ENCODE measurements around the gene GCAT. TPM values are rescaled to one million over a fixed set of nuclear protein-coding genes. Genes with fewer than 3 reads are reported as not detected.

GCAT gene
- total RNA-seq, 1 donor from 2014 or later, result 11.9 TPM

GRCh38 chr22:37808294-37808657 is 542 bp downstream of the GCAT start:
- no peak for DNase-seq
- Mint-ChIP-seq H3K27ac (ENCODE audit: unreplicated experiment) (no peak overlapping the region), H3K27me3 (ENCODE audit: unreplicated experiment) (peaks cover 6% of the 10 kb centered on the region), H3K36me3 (ENCODE audit: unreplicated experiment) (no peaks in the 10 kb centered on the region), H3K4me1 (ENCODE audit: low read depth, unreplicated experiment) (peaks cover 11% of the 10 kb centered on the region), H3K9me3 (ENCODE audit: unreplicated experiment) (peaks cover 8% of the 10 kb centered on the region), H3K4me3 (ENCODE audit: unreplicated experiment) (peak overlapping the region; percentile 95)
- TF ChIP-seq, protein P1, sequence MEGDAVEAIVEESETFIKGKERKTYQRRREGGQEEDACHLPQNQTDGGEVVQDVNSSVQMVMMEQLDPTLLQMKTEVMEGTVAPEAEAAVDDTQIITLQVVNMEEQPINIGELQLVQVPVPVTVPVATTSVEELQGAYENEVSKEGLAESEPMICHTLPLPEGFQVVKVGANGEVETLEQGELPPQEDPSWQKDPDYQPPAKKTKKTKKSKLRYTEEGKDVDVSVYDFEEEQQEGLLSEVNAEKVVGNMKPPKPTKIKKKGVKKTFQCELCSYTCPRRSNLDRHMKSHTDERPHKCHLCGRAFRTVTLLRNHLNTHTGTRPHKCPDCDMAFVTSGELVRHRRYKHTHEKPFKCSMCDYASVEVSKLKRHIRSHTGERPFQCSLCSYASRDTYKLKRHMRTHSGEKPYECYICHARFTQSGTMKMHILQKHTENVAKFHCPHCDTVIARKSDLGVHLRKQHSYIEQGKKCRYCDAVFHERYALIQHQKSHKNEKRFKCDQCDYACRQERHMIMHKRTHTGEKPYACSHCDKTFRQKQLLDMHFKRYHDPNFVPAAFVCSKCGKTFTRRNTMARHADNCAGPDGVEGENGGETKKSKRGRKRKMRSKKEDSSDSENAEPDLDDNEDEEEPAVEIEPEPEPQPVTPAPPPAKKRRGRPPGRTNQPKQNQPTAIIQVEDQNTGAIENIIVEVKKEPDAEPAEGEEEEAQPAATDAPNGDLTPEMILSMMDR (IDR thresholded peaks at IDR 0.05; ENCODE audit: partially characterized antibody, unreplicated experiment), result no peak

- Mint-ChIP-seq H3K9me3 (ENCODE audit: unreplicated experiment) (peaks cover 6% of the 10 kb centered on the region), H3K4me3 (ENCODE audit: unreplicated experiment) (no peak overlapping the region), H3K36me3 (ENCODE audit: unreplicated experiment) (no peaks in the 10 kb centered on the region), H3K4me1 (ENCODE audit: low read depth, unreplicated experiment) (peaks cover 10% of the 10 kb centered on the region), H3K27me3 (ENCODE audit: unreplicated experiment) (peaks cover 5% of the 10 kb centered on the region), H3K27ac (ENCODE audit: unreplicated experiment) (no peak overlapping the region)
- DNase-seq, result no peak
- TF ChIP-seq, protein P1 (IDR thresholded peaks at IDR 0.05; ENCODE audit: partially characterized antibody, unreplicated experiment), result no peak
Observed at GRCh38 chr22:37809672-37810333, 2.1 kb downstream of the GCAT start.

- H3K4me3 Mint-ChIP-seq (ENCODE audit: unreplicated experiment), result no peak overlapping the region
- no peaks in the 10 kb centered on the region for H3K4me1 Mint-ChIP-seq (ENCODE audit: low read depth, unreplicated experiment)
- no peak for DNase-seq
- H3K9me3 Mint-ChIP-seq (ENCODE audit: unreplicated experiment), result peaks cover 5% of the 10 kb centered on the region
- TF ChIP-seq, protein P1 (IDR thresholded peaks at IDR 0.05; ENCODE audit: partially characterized antibody, unreplicated experiment), result no peak
- no peaks in the 10 kb centered on the region for H3K36me3 Mint-ChIP-seq (ENCODE audit: unreplicated experiment)
- H3K27me3 Mint-ChIP-seq (ENCODE audit: unreplicated experiment), result peaks cover under 1% of the 10 kb centered on the region
- H3K27ac Mint-ChIP-seq (ENCODE audit: unreplicated experiment), result no peak overlapping the region
Observed at GRCh38 chr22:37811867-37812266, 4.1 kb downstream of the GCAT start.

DNA sequence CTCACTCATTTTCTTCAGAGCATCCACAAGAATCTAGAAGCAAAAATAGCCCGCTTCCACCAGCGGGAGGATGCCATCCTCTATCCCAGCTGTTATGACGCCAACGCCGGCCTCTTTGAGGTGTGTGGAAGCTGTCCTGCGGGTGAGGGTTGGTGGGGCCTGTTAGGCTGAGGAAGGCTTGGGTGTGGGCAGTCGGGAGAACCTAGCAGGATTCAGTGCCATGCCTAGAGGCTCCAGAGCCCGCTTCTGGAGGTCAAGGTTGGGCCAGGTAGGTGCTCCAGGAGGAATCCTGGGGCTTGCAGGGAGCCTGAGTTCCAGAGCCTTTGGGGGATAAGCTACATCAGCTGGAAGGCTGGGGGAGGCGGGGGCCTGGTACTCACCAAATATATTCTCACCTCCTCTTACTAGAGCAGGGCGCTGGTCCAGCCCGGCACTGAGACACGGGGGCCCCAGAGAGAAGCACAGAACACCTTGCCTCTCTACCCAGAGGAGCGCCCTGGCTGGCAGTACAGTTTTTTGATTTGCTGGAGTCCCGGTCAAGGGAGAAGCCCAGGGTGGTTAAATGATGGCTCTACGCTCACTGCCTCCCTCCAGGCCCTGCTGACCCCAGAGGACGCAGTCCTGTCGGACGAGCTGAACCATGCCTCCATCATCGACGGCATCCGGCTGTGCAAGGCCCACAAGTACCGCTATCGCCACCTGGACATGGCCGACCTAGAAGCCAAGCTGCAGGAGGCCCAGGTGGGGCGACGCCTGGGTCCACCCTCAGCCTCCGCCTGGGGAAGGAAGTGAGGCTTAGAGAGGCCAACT is 5.3 kb downstream of the GCAT start:
- Mint-ChIP-seq H3K4me3 (ENCODE audit: unreplicated experiment) (no peak overlapping the region), H3K9me3 (ENCODE audit: unreplicated experiment) (peaks cover 3% of the 10 kb centered on the region), H3K27ac (ENCODE audit: unreplicated experiment) (no peak overlapping the region), H3K36me3 (ENCODE audit: unreplicated experiment) (no peaks in the 10 kb centered on the region), H3K27me3 (ENCODE audit: unreplicated experiment) (no peaks in the 10 kb centered on the region), H3K4me1 (ENCODE audit: low read depth, unreplicated experiment) (peaks cover 2% of the 10 kb centered on the region)
- no peak for DNase-seq
- TF ChIP-seq, protein P1 (IDR thresholded peaks at IDR 0.05; ENCODE audit: partially characterized antibody, unreplicated experiment), result no peak

GRCh38 chr22:37815593-37815992 is 7.9 kb downstream of the GCAT start:
- Mint-ChIP-seq H3K9me3 (ENCODE audit: unreplicated experiment) (peaks cover 4% of the 10 kb centered on the region), H3K27me3 (ENCODE audit: unreplicated experiment) (peaks cover 9% of the 10 kb centered on the region), H3K36me3 (ENCODE audit: unreplicated experiment) (no peaks in the 10 kb centered on the region), H3K4me3 (ENCODE audit: unreplicated experiment) (no peak overlapping the region), H3K4me1 (ENCODE audit: low read depth, unreplicated experiment) (peaks cover 2% of the 10 kb centered on the region), H3K27ac (ENCODE audit: unreplicated experiment) (no peak overlapping the region)
- TF ChIP-seq, protein P1 (IDR thresholded peaks at IDR 0.05; ENCODE audit: partially characterized antibody, unreplicated experiment), result no peak
- no peak for DNase-seq
